Activated naive CD4-positive, alpha-beta T cell treated with anti-CD3 and anti-CD28 coated beads, Interleukin-2, amount 50 U/mL, for 72 hours (primary cell): Measurements from ENCODE around the gene RPL36. TPM values are rescaled to one million over a fixed set of nuclear protein-coding genes. Genes with fewer than 3 reads are reported as not detected.
"Not testable (repeated sequence)": the region's sequence is repeated elsewhere in the genome, so short reads cannot be mapped to it uniquely, and the experiment has no call there.

Source experiments
- ATAC-seq, 2 donors: fragments of 150-1000 bp; cut with Tn5 transposase; 2 replicates each; pipeline ENCODE4 v1.10.0; 2021; ENCODE audit warnings: mild to moderate bottlenecking in 2 of 2, moderate library complexity in 2 of 2
- DNase-seq, 2 donors: peaks; one replicate each; pipeline ENCODE4 v3.0.0; 2021 to 2022; ENCODE audit warnings: low spot score in 2 of 2
- H3K27ac Mint-ChIP-seq, 2 donors: one replicate each; pipeline ENCODE4 v1.8.0; 2022; ENCODE audit warnings: mild to moderate bottlenecking in 2 of 2, mixed read lengths in 2 of 2
- H3K36me3 Mint-ChIP-seq, 2 donors: one replicate each; pipeline ENCODE4 v1.8.0; 2022; ENCODE audit warnings: mixed read lengths in 2 of 2
- H3K9me3 Mint-ChIP-seq, 2 donors: one replicate each; pipeline ENCODE4 v1.8.0; 2022; ENCODE audit warnings: mixed read lengths in 2 of 2
- total RNA-seq, 2 donors: library from RNA; stranded (reverse); gene quantifications; one replicate each; pipeline ENCODE4 v1.2.3, GENCODE V29; 2022

RPL36 gene
- total RNA-seq, 2 donors from 2014 or later = 1,044 to 1,174 TPM

DNA sequence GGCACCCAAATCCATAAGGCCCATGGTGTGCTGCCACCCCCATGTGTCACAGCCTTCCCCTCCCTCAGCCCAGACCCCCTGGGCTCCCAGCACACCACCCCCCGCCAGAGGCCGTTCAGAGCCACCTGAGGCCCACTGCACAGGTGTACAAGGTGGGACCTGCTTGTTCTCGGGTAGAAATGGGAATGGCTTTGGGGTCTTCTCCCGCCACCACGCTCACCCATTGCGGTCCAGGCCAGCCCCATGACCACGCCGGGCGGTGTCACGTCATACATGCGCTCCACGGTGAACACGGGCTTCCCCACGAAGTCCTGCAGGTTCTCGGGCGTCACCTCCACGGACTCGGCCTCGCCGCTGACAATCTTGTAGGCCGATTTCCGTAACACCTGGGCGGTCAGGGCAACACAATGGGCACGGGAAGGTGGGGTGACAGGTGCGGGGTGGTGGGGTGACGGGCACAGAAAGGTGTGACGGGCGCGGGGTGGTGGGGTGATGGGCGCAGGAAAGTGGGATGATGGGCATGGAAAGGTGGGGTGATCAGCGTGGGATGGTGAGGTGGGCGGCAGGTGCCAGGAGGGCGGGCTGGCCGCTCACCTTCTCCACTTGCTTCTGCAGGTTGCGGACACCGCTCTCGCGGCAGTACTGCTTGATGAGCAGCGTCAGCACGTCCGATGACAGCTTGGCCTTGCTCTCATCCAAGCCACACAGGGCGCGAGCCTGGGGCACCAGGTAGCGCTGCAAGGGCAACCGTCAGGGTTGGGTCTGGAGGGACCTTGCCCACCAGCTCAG is 4.3 kb downstream of the RPL36 start:
- no peak for DNase-seq
- Mint-ChIP-seq H3K27ac (peak overlapping the region; percentile 97 to 99), H3K36me3 (peaks cover 23 to 27% of the 10 kb centered on the region in 2 donors), H3K9me3 (no peaks in the 10 kb centered on the region)
- no peak for ATAC-seq

DNA sequence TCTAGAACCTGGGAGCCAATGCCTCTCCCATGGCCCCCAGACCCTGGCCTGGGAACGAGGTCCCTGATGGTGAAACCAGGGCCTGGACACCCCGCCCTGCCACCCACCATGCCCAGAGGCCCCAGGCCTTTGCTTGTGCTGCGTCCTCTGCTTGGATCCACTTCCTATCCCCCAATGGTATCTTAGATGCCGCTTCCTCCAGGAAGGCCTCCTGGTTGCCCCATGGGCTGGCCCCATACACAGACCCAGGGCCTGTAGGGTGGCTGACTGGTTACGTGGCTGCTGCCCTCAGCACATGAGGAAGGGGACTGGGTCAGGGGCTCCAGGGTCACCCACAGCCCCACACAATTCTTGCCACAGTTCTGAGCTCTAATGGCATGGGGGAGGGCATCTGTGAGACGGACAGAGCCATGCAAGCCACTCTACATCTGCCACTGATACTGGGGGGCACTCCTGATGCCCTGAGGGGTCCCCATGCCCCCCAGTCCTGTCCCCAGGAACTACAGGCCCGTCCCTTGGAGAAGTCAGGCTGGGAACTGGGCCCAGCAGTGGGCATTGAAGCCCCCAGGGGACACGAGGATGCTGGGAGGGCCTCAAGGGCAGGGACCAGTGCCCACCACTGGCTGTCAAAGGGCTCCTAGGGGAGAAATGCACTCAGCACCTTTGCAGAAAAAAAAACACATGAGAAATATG is 5.0 kb downstream of the RPL36 start:
- Mint-ChIP-seq H3K36me3 (peaks cover 23 to 24% of the 10 kb centered on the region in 2 donors), H3K9me3 (no peaks in the 10 kb centered on the region), H3K27ac (peak overlapping the region; percentile 97 to 99)
- DNase-seq (no peak), ATAC-seq (no peak)

DNA sequence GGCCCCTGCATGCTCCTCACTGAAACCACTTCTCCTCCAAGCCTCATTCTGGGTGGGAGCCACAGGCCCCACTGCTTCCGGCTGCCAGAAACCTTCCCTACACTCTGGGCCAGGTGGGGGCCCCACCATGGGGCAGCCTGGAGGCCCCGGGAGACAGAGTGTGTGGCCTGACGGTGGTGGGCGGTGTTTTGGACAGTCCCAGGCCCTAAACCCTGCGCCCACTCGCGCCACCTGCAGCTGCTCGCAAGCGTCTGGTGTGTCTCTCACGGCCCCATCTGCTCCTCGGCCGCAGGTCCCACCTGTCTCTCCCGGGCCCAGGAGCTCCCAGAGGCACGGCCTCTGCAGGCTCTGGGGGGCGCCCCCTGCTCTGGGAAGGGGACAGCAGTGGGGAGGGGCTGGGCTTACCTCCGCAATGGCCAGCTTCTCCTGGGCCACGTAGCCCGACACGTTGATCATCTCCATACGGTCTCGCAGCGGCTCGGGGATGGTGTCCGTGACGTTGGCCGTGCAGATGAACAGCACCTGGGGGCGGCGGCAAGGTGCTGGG is 5.6 kb downstream of the RPL36 start:
- peaks cover 17 to 18% of the 10 kb centered on the region in 2 donors for H3K36me3 Mint-ChIP-seq
- H3K27ac Mint-ChIP-seq = peak overlapping the region; percentile 97 to 99
- H3K9me3 Mint-ChIP-seq = no peaks in the 10 kb centered on the region
- no peak for ATAC-seq
- no peak for DNase-seq

DNA sequence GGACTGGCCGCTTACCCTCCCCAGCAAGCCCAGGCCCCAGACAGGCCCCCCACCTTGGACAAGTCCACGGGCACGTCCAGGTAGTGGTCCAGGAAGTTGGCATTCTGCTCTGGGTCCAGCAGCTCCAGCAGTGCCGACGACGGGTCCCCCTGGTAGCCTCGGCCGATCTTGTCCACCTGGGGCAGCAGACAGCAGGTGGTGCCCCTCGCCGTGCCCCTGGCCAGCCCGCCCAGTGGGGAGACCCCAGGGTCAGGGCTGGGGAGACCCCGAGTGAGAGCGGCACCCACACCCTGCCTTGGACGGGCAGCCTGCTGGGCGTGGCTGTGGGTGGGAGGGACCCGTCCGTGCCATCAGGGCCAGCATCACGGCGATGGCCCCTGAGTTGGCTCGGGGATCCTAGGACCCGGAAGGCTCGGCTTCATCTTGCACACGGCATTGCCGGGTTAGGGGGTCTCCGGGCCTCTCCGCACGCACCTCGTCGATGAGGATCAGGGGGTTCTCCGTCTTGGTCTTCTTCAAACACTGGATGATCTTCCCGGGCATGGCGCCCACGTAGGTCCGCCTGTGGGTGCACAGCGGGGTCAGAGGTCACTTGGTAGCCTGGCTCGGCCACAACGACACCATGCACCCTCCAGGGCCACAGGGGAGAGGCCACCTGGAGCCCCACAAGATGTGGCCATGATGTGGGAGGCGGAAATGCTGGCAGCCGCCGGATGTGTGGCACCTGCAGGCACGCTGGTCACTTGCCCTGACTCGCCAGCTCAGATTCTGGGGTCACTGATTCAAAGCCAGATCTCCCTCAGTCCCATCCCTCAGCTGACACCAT is 6.3 kb downstream of the RPL36 start:
- Mint-ChIP-seq H3K27ac (peak overlapping the region; percentile 69 to 84), H3K36me3 (peaks cover 12 to 14% of the 10 kb centered on the region in 2 donors), H3K9me3 (no peaks in the 10 kb centered on the region)
- DNase-seq (no peak), ATAC-seq (no peak)

DNA sequence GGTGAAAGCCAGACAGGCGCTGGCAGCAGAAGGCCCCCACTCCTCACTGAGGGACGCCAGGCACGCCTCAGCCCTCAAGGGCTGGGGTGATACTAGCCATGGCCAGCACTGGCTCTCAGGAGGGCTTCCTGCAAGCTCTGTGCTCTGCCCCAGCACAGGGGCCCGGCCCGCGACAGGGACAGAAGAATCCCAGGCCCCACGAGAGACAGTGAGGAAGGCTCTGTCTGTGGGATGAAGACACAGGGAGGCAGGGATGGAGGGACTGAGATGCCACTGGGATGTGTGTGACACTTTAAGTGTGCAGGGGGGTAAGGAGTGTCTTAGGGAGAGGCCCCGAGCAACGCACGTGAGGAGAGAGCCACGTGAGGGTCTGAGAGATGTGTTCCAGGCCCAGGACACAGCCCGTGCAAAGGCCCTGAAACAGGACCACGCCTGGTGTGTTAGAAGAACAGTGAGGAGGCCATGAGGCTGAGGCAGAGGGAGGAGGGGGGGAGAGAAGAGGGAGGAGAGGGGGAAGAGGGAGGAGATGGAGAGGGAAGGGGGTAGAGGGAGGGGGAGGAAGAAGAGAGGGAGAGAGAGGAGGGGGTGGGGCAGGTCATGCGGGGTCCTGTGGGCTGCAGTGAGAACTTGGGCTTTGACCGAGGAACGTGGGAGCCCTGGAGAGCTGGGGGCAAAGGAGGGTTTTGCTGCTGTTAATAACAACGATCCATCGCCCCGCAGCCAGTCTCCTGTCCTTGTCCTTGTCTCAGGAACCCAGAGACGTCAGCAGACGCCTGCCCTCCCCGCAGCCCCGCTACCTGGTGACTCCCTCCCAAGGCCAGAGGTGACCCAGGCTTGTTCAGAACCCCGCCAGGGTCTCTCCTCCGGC is 7.2 kb downstream of the RPL36 start:
- ATAC-seq (no peak), DNase-seq (no peak)
- Mint-ChIP-seq H3K36me3 (peaks cover 8 to 11% of the 10 kb centered on the region in 2 donors), H3K9me3 (no peaks in the 10 kb centered on the region), H3K27ac (peak overlapping the region; percentile 69 to 84)

DNA sequence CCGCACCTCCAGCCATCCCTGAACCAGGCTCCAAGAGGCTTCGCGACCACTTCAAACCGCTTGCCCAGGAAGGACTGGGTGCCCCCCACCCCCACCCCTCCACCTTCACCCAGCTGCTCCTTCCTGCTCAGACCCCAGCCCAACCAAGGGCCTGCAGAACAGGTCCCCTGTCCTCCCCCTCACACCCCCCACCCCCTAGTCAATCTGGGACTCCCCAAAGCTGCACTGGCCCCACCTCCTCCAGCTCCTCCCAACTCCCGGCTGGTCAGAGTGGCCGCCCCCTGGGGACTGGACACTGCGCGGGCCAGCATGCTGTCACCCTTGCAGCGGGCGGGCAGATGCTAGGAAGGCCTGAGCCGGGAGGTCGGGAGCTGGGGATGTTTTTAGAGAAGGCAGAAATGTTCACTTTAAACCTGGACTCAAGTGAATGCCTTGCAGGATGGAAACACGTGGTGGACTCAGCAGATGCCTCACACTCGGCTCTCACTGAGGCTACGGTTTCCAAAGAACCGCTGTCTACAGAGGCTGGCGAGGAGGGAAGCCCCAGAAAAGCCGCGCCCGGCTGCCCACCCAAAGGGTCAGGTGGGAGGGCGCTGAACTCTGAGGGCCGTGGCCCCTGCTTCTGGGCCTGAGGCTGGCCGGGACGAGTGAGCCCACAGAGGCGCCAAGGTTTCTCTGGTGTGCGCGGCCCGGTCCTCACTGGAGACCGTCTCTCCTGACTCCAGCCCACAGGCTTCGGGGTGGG is 8.0 kb downstream of the RPL36 start:
- H3K27ac Mint-ChIP-seq = peak overlapping the region in 1 of 2 donors; percentile 50
- peaks cover 5 to 8% of the 10 kb centered on the region in 2 donors for H3K36me3 Mint-ChIP-seq
- no peak for DNase-seq
- ATAC-seq = no peak
- no peaks in the 10 kb centered on the region for H3K9me3 Mint-ChIP-seq

DNA sequence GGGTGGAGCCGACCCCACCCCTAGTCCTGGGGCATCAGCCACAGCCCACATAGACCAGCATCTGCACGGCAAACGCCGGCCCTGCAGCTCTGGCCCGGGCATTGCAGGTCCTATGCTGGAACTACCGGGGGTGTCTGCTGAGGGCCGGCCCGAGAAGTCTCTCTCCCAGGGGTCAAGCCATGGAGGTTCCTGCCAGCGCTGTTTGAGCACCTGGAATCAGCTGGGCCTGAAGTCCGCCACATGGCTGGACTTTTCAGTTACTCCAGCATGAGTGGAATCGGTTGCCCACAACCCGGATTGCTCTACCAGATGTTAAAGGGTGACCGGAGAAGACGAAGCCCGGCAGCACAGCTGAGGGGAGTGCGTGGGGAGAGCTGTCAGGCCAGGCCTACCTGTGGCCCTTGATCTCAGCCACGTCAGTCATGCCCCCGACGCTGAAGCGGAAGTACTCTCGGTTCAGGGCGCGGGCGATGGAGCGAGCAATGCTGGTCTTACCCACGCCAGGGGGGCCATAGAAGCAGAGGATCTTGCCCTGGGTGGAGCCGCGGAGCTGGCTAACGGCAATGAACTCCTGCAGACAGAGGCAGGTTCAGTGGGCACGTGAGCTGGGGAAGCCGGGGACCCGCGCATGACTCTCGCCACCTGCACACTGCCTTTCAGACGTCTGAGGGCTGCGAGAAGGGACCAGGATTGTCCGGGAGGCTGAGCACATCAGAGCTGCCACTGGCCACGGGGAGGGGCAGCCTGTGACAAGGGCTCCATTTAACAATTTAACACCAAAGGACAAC is 8.7 kb downstream of the RPL36 start:
- H3K36me3 Mint-ChIP-seq = peaks cover 13 to 16% of the 10 kb centered on the region in 2 donors
- ATAC-seq (no peak), DNase-seq (no peak)
- peak overlapping the region in 1 of 2 donors; percentile 36 for H3K27ac Mint-ChIP-seq
- no peaks in the 10 kb centered on the region for H3K9me3 Mint-ChIP-seq

DNA sequence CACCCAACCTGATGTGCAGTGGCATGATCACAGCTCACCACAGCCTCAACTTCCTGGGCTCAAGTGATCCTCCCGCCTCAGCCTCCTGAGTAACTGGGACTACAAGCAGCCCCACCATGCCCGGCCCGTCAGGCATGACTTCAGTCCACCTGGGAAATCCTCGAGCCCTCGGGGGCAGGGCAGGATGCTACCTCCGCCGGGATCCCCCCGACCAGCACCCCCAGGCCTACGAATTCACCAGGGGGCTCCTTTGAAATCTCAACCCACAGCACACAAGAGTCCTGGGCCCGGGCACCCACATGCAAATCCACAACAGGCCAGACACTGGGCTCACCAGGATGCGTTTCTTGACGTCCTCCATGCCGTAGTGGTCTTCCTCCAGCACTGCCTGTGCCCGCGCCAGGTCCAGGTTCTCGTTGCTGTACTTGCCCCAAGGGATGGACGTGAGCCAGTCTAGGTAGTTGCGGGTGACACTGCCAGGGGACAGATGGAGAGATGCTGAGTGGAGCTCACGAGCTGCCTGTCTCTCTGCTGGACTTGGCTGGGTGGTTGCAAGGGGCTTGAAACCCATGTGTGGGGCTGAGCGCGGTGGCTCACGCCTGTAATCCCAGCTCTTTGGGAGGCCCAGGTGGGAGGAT is 10.5 kb downstream of the RPL36 start:
- H3K9me3 Mint-ChIP-seq = no peaks in the 10 kb centered on the region
- no peak for ATAC-seq
- no peak for DNase-seq
- peak overlapping the region in 1 of 2 donors; percentile 78 for H3K27ac Mint-ChIP-seq
- H3K36me3 Mint-ChIP-seq = peaks cover 16 to 21% of the 10 kb centered on the region in 2 donors

DNA sequence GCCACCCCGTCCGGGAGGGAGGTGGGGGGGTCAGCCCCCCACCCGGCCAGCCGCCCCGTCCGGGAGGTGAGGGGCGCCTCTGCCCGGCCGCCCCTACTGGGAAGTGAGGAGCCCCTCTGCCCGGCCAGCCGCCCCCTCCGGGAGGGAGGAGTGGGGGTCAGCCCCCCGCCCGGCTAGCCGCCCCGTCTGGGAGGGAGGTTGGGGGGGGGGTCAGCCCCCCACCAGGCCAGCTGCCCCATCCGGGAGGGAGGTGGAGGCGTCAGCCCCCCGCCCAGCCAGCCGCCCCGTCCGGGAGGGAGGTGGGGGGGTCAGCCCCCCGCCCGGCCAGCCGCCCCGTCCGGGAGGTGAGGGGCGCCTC is 11.9 kb downstream of the RPL36 start:
- peaks cover 21% of the 10 kb centered on the region in 2 donors for H3K36me3 Mint-ChIP-seq
- not testable (repeated sequence) for DNase-seq, H3K27ac Mint-ChIP-seq, H3K9me3 Mint-ChIP-seq, ATAC-seq

DNA sequence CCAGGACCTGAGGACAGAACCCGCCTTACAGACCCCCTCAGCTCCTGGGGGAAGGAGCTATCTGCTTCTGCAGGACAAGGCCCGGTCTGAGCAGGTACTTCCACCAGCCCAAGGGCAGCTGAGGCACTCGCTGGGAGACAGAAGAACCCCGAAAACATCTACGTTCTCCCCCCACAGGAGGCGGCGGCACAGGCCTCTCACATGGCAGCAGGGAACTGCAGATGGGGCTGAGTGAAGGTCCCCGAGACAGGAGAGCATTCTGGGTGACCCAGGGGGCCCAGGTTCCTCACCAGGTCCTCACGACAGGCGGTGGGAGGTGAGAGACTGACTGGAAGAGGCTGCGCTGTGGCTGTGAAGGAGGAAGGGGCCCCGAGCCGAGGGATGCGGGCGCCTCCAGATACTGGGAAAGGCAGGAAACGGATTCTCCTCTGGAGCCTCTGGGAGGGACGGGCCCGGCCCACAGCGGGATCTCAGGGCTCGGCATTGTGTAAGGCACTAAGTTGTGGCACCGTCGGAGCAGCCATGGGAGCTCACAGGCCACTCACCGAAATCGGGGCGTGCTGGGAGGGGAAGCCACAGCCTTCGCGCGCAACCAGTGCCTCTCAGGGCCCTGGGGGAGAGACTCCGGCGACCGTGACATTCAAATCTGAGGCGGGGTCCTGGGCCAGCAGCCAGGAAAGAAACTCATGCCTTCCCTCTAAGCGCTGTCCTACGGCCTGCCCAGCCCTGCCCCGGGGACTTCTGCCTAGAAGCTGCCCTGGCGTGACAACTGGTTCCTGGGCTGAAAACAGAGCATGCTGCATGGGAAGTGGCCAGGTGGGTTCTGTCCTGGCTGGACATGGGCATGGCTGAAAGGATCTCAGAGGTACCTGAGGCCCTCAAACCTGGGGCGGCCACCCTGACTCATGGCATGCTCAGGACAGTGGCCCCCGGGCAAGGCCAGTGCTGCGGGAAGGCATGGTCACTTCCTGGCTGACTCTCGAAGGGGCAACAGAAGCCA is 14.0 kb downstream of the RPL36 start:
- peak in 1 of 2 donors; percentile 7 for ATAC-seq
- DNase-seq = no peak
- no peaks in the 10 kb centered on the region for H3K9me3 Mint-ChIP-seq
- H3K36me3 Mint-ChIP-seq = peaks cover 17 to 21% of the 10 kb centered on the region in 2 donors
- H3K27ac Mint-ChIP-seq = peak overlapping the region; percentile 33 to 76

DNA sequence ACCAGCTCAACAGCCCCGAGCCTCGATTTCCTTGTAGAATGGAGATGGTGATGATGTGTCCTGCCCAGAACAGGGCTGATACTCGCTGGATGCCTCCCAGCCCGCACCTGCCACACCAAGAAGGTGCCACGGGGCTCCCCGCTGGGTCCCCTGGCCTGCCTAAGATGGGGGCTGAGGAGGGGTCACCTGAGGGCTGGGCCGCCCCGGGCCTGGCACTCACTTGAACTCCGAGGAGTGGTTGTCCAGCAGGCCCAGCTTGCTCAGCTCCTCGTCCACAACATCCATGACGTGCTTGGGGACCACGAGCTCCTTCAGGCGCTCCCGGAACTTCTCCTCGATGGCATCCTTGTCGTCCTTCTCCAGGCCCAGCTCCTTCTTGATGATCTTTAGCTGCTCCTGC is 15.5 kb downstream of the RPL36 start:
- ATAC-seq (no peak), DNase-seq (no peak)
- no peak overlapping the region for H3K27ac Mint-ChIP-seq
- peaks cover 17 to 21% of the 10 kb centered on the region in 2 donors for H3K36me3 Mint-ChIP-seq
- no peaks in the 10 kb centered on the region for H3K9me3 Mint-ChIP-seq

DNA sequence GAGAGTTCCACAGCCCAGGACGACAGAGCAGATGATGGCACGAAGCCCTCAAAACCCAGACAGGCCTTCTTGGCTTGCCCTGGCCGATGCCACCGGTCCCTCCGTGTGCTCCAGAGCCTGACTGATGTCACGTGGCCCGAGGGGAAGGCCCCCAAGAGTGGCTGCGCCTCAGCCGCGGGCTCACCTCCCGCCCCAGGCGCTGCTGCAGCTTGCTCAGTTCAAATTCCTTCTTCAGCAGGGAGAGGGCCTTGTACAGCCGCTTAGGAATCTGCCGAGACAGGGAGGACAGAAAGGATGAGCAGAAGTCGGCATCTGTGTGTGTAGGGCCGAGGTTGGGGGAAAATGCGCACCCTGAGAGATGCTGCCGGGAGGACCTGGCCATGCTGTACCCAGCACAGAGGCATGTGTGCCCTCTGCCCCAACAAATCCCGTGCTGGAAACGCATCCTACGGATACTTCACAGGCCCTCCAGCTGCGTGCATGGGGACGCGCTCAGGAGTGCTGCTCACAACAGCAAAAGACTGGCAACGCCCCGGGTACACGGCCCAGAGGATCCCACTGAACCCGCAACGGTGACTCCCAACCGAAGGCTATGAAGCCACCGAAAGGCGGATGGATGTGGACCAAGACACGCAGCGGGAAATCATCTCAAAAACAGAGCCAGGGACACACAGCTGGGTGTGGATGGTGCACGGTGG is 16.9 kb downstream of the RPL36 start:
- Mint-ChIP-seq H3K36me3 (peaks cover 14 to 20% of the 10 kb centered on the region in 2 donors), H3K27ac (no peak overlapping the region), H3K9me3 (no peaks in the 10 kb centered on the region)
- no peak for DNase-seq
- no peak for ATAC-seq
